GM10847 (cell line): ENCODE results near the gene SULT4A1.

ENCODE experiments used
- POLR2A ChIP-seq: IDR thresholded peaks from 2 replicates; pipeline ENCODE4 v1.6.1; 2011; ENCODE audit not compliant: insufficient read length; ENCODE audit errors: extremely low read depth

Gene SULT4A1

DNA sequence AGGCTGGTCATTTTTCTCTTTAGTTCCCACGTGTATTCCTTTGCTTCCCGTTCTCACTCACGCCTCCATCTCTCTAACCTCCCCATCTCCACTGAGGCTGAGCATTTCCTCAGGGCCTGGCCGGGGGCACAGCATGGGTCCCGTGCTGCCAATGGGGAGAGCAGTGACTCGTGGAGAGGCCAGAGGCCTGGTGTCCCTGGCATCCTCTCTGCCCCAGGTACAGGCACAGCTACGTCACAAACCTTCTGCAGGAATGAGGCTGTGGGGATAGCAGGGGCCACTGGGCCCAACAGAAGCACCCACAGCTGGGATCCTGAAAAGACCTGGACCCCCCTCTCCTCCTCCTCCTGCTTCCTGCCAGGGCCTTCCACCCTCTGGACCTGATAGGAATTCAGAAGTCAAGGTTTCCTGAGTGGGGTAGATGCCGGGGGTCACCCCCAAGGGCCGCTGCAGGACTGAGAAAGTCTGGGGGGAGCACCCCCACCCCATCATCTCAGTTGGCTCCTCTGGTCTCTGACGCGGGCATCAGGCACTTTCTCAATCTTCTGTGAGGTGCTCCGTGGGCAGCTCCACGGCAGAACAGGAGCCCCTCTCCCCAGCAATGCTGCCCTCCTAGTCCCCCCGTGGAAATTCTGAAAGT, 17.7 kb upstream of the SULT4A1 start:
- no peak for TF ChIP-seq POLR2A

GRCh38 chr22:43878831-43879550, 16.7 kb upstream of the SULT4A1 start:
- TF ChIP-seq POLR2A, result no peak

- TF ChIP-seq POLR2A, result no peak
These were observed 15.9 kb upstream of the SULT4A1 start for GRCh38 chr22:43878079-43878795.

- TF ChIP-seq POLR2A, result no peak
These were observed 14.7 kb upstream of the SULT4A1 start for GRCh38 chr22:43876866-43877509.

DNA sequence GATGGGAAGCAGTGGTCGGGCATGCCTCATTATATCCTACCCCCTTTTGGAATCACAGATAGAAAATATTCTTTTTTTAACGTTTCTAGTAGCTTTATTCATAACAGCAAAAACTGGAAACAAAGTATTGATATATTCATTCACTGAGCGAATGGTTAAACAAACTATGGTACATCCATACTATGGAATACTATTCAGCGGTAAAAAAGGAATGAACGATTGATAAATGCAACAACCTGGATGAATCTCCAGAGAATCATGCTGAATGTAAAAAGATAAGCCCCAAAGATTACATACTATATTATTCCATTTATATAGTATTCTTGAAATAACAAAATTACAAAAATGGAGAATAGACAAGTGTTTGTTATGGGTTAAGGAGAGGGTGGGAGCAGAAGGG, 7.5 kb upstream of the SULT4A1 start:
- no peak for TF ChIP-seq POLR2A

GRCh38 chr22:43867839-43868635, 5.7 kb upstream of the SULT4A1 start:
- TF ChIP-seq POLR2A, result no peak

GRCh38 chr22:43862882-43863202, 529 bp upstream of the SULT4A1 start:
- no peak for TF ChIP-seq POLR2A

- no peak for TF ChIP-seq POLR2A
These were observed 784 bp downstream of the SULT4A1 start for GRCh38 chr22:43861529-43861928.

GRCh38 chr22:43860831-43861230, 1.5 kb downstream of the SULT4A1 start:
- no peak for TF ChIP-seq POLR2A

DNA sequence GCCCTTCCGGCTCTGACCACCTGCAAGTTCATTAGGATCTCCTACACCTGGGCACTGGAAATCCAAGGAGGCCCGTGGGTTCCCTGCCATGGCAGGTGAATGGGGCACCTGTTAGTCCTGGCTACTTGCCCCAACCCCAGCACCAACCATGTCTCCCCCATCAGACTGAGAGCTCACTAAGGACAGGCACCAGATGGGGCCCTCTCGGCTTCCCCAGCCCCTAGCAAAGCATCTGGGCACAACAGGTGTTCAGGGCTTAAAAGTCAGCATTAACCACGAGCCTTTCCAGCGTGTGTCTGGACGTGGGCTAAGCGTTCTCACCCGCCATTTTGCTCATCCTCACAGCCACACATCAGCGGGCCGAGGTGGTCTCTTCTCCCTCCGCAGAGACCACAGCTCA, 2.2 kb downstream of the SULT4A1 start:
- no peak for TF ChIP-seq POLR2A

DNA sequence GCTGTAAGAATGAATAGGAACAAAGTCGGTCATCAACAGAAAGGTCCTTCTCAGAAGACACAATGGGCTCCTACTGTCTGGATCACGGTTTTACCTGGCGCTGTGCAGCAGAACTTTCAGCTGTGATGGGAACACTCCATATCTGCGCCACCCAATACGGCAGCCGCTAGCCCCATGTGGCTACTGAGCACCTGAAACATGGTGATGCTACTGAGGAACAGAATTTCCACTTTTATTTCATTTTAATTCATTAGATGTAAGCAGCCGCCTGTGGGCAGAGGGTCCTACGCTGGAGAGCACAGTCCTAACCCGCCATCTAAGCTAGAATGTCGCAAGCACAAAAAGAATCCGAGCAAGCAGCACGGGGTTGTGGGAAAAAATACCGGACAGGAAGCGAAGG, 2.7 kb downstream of the SULT4A1 start:
- TF ChIP-seq POLR2A, result no peak

- no peak for TF ChIP-seq POLR2A
These were observed 3.1 kb downstream of the SULT4A1 start for GRCh38 chr22:43859176-43859575.

- no peak for TF ChIP-seq POLR2A
These were observed 4.0 kb downstream of the SULT4A1 start for GRCh38 chr22:43858156-43858895.

- no peak for TF ChIP-seq POLR2A
These were observed 4.9 kb downstream of the SULT4A1 start for GRCh38 chr22:43857367-43857766.
